Transverse colon (tissue), 4 donors: ENCODE results near the gene NUBP1. TPM values are rescaled to one million over a fixed set of nuclear protein-coding genes. Genes with fewer than 3 reads are reported as not detected.

Experiments
- DNase-seq: peaks from one replicate; pipeline ENCODE4 v3.0.0-alpha.2; 2019
- H3K27ac ChIP-seq, 4 donors: fragments of 200-600 bp; sonication (generic); 2 replicates each; pipeline ENCODE4 v1.5.1; 2016 to 2018; ENCODE audit warnings: inconsistent platforms in 4 of 4
- H3K27me3 ChIP-seq: fragments of 200-600 bp; sonication (generic); 2 replicates; pipeline ENCODE4 v1.5.1; 2017; ENCODE audit warnings: inconsistent platforms
- H3K36me3 ChIP-seq, 4 donors: fragments of 200-600 bp; sonication (generic); 2 replicates each; pipeline ENCODE4 v1.5.1; 2017 to 2019; ENCODE audit warnings: inconsistent platforms in 4 of 4
- H3K4me1 ChIP-seq, 4 donors: fragments of 200-600 bp; sonication (generic); 2 replicates each; pipeline ENCODE4 v1.5.1; 2017 to 2020; ENCODE audit warnings: inconsistent platforms in 4 of 4
- H3K4me3 ChIP-seq, 4 donors: fragments of 200-600 bp; sonication (generic); 1 replicate in 1 of 4; 2 replicates in 3 of 4; pipeline versions ENCODE4 v1.5.1 to v1.6.1; 2017 to 2019; ENCODE audit warnings: inconsistent platforms in 4 of 4
- H3K9me3 ChIP-seq, 2 donors: fragments of 200-600 bp; sonication (generic); 2 replicates each; pipeline ENCODE4 v1.5.1; 2017 to 2019; ENCODE audit warnings: inconsistent platforms in 2 of 2
- EP300 ChIP-seq: sonication (generic); formaldehyde crosslinking; IDR thresholded peaks from one replicate; pipeline ENCODE4 v1.6.1; 2017; ENCODE audit warnings: antibody characterized with exemption, low read depth
- POLR2AphosphoS5 ChIP-seq, 3 donors: sonication (generic); formaldehyde crosslinking; IDR thresholded peaks; one replicate each; pipeline ENCODE4 v1.6.1; 2016; ENCODE audit warnings: antibody characterized with exemption in 3 of 3
- WGBS, 2 donors: methylation state at CpG; one replicate each; pipeline ENCODE4 v1.1.5; 2018; ENCODE audit warnings: low coverage in 1 of 2; 5-methylcytosine and 5-hydroxymethylcytosine counted together
- in situ Hi-C, 4 donors: fragments of 200-750 bp; cut with MboI; loops; one replicate each; pipeline versions ENCODE4 v1.15.0 to v1.15.1; 2017; ENCODE audit warnings: low sequenced_read_pairs in 3 of 4, low pct_ligation_motif_present in 1 of 4, low pct_unique_long_range_greater_than_20kb in 1 of 4
- intact Hi-C: fragments of 100-400 bp; cut with DNase I; formaldehyde crosslinking; loops from one replicate; pipeline ENCODE4 v1.15.1; 2023; ENCODE audit warnings: low total_unique reads
- small RNA-seq, 4 donors: library from RNA; depleted of rRNA; stranded (forward); fragments of <200 nt; gene quantifications; one replicate each; pipeline ENCODE3, GENCODE V24; 2016
- total RNA-seq, 4 donors: library from RNA; depleted of rRNA; stranded (reverse); fragments of >200 nt; gene quantifications; one replicate each; pipeline ENCODE4 v1.1.0, GENCODE V29; 2016

The NUBP1 gene
- total RNA-seq, 4 donors from 2014 or later = 11.6 to 23.8 (median 22.5) TPM

GRCh38 chr16:10817963-10818941, 74.6 kb downstream of the NUBP1 start, which contains the start of gene TVP23A:
TVP23A (minus strand) TSS chr16:10818794; CDS start chr16:10818493, 301 bp downstream.
- H3K9me3 ChIP-seq = no peaks in the 10 kb centered on the region
- H3K4me1 ChIP-seq = no peaks in the 10 kb centered on the region
- 61% methylated on average over 64 of the region's 64 CpGs; no CpG with 5 or more reads in 1 of the 2 donors for WGBS, 2 donors
- intact Hi-C loops (no loop called here), in situ Hi-C loops (no loop called here)
- H3K36me3 ChIP-seq = no peaks in the 10 kb centered on the region
- H3K4me3 ChIP-seq = peak within 1 kb of the TSS in 2 of 4 donors; percentile 8 to 25
- H3K27me3 ChIP-seq = peaks cover 13% of the 10 kb centered on the region
- DNase-seq = no peak
- H3K27ac ChIP-seq = no peak within 1 kb of the TSS
- TF ChIP-seq POLR2AphosphoS5 (IDR thresholded peaks at IDR 0.05) = no peak
- no peak for TF ChIP-seq EP300

Small RNA genes lying within 50 kb of the gene (small RNA-seq; reads per million reads assigned to genes)
- 0 reads per million in 4 donors for gene MTND4LP24
- gene MTND6P33 = 0 reads per million in 4 donors

Other genes starting within 250 kb of the NUBP1 start
- 10 to 100 TPM; 22.1 to 51.0 (median 40.2) TPM for gene EMP2, start 163.2 kb upstream of the NUBP1 start, total RNA-seq
- gene TEKT5, start 48.9 kb upstream of the NUBP1 start, total RNA-seq = 1 to 10 TPM in 1 of 4 donors, not detected in 3; 2.5 TPM
- gene TVP23A, start 75.0 kb downstream of the NUBP1 start, total RNA-seq = under 1 TPM in 2 of 4 donors, not detected in 2; 0.14 to 0.16 TPM
- 10 to 100 TPM in 2 of 4 donors, 1 to 10 TPM in 2; 1.2 to 26.9 (median 13.9) TPM for gene CIITA, start 133.4 kb downstream of the NUBP1 start, total RNA-seq
- gene DEXI, start 198.6 kb downstream of the NUBP1 start, total RNA-seq = 10 to 100 TPM; 36.2 to 76.4 (median 56.0) TPM
- 100 to 1,000 TPM in 2 of 4 donors, 10 to 100 TPM in 2; 38.2 to 153 (median 92.7) TPM for gene CLEC16A, start 200.7 kb downstream of the NUBP1 start, total RNA-seq